HG03457 (cell line): ENCODE measurements around the gene RPS23.
"Not testable (repeated sequence)": the region's sequence is repeated elsewhere in the genome, so short reads cannot be mapped to it uniquely, and the experiment has no call there.

Experiments used
- ATAC-seq: cut with Tn5 transposase; IDR thresholded peaks from one replicate; pipeline ENCODE4 v1.9.1; 2021; ENCODE audit warnings: moderate number of reproducible peaks; ENCODE audit not compliant: unreplicated experiment

RPS23 gene

DNA sequence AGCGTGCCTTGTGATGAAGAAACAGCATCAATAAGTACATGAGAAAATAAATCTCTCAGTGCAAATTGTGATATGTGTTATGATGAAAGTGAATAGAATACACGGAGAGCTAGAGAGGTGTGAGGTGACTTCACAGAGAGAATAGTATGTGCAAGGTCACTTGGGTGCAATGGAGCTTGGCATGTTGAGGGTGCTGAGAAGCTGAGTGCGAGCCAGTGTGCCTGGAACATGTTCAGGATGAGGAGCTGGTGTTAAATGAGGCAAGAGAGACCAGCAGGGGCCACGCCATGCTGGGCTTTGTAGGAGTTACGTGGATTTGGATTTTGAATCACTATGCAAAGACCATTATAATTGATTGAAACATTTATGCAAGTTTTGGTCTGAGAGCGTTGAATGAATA is 12.8 kb upstream of the RPS23 start:
- ATAC-seq, result no peak

DNA sequence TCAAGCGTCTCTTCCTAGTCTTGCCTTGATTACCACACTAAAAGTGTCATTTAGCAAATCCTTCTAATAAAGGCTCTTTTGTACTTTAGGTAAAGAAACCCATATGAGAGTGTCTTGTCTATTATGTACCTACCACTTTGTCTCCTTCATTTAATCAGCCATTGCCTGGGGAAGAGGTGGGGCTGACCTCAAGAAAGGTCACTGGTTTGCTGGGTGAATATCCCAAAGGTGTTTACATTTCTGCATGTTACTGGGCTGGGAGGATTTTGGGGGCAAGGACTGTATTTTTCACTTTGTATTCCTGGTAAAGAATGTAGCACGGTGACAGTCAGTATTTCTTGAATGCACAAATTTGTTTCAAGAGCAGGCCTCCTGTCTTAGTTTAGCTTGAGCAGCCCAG is 11.9 kb upstream of the RPS23 start:
- ATAC-seq, result no peak

DNA sequence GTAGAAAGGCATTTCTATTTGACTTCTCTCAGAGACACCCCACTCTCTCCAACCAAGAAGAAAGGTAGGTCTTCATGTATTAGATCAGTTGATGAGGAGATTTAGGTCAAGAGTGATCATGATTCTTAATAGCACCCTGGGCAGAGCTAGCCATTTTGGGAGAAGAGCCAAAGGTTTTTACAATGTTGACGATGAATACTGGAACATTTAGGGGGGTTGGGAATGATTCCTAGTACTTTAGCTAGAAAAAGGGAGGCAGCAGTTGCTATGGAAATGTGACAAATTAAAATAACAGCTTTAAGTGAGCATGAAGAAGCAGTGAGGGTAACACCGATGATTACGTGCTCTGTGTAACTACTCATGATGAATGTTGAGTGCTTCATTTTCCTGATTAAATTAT is 9.5 kb upstream of the RPS23 start:
- no peak for ATAC-seq

DNA sequence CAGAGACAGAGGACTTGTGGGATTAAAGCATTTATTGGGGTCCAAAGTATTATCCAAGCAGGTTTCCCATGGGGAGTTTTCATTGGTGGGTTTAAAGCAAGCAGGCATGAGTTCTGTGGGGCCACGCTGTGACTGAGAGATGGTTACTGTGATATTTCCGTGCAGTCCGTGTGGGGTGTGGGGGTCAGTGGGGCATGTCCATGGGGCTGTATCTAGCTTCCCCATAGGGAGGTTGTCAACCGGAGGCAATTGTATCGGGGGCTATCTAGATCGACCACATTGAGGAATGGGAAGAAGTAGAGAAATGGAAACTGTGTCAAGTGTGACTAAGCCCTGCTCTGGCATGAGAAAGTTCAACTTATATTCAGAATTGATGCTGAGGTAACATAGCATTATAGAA is 7.1 kb upstream of the RPS23 start:
- no peak for ATAC-seq

DNA sequence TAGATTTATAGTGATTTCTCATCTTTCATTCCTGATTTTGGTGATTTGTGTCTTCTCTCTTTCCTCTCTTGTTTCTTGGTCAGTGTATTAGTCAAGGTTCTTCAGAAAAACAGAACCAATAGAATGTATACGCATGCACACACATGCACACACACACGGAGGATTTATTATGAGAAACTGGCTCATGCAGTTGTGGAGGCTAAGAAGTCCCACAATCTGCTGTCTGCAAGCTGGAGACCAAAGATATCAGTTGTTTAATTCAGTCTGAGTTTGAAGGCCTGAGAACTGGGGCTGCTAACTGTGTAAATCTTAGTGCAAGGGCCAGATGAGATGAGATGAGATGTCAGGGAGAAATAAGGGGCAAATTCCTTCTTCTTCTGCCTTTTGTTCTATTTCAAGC is 5.7 kb upstream of the RPS23 start:
- ATAC-seq, result no peak

DNA sequence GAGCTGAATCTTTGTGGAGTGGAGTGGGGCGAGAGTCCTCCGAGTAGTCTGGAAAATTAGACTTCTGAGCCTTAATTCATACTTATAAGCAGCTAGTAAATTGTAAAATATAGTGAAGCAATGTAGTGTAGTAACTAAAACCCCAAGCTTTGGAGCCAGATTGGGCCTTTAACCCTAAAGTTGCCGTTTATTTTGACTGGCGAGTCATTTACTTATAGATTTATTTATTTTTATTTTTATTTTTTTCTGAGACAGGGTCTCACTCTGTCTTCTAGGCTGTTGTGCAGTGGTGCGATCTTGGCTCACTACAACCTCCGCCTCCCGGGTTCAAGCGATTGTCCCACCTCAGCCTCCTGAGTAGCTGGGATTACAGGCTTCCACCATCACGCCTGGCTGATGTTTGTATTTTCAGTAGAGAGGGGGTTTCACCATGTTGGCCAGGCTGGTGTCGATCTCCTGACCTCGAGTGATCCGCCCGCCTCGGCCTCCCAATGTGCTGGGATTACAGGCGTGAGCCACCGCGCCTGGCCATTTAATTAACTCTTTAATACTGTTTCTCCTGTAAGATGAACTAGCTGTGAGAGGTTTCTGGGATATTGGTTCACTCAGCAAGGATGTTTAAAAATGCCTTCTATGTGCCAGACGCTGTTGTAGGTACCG is 687 bp upstream of the RPS23 start:
- no peak for ATAC-seq

DNA sequence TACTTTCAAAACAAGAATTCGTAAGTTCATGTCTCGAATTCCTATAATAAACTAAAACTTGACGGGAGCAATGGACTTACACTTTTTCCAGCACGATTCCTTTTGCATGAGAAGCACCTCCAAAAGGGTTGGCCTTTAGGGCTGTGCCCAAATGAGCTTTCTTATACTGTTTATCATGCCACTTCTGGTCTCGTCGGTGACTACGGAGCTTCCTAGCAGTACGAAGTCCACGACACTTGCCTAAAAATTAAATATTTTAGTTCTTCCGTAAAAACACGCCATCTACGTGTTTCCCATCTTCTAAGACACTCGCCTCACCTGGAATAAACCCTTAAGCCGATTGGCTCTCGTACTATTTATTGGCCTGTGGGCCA is 554 bp downstream of the RPS23 start:
- no peak for ATAC-seq

DNA sequence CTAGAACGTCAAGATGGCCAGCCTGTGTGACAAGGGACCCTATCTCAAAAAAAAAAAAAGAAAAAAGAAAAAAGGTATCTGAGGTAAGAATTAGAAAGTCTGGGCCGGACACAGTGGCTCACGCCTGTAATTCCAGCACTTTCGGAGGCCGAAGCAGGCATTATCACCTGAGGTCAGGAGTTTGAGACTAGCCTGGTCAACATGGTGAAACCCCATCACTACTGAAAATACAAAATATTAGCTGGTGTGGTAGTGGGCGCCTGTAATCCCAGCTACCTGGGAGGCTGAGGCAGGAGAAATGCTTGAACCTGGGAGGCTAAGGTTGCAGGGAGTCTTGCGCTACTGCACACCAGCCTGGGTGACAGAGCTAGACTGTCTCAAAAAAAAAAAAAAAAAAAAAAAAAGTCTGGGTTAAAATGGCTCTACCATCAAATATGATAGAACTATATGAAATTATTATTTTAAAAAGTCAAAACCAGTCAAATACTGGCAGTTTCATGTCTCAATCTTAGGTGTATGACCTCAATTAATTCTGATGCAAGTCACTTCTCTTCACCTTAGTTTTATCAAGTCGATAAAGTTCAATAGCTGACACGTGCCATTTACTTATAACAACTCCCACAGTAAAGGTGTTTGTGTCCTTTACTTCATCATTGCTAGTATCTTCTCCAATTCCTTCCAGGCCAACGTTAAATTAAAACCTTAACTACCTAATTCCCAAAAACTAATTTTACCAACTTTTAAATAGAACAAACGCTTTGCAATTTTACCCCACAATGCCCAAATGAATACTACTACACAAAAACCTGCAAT is 1.1 kb downstream of the RPS23 start:
- ATAC-seq, result no peak

DNA sequence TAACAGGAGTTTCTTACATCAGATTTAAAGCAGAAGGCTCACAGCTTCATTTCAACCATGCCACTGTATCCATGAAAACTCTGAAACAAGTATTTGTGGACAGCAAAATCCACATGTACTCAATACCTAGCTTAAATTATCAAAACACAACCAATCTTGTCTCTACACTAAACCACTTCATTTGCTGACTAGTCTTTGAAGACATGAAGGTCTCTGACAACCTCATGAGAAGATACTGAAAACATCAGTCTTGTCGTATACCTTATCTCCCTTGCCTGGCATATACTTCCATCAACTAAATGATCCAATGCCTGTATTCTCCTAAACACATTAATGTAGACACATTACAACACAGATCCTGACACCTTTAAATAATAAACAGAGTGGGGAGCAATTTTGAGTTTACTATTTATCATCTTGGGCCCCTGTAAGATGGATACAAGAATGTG is 2.9 kb downstream of the RPS23 start:
- no peak for ATAC-seq

DNA sequence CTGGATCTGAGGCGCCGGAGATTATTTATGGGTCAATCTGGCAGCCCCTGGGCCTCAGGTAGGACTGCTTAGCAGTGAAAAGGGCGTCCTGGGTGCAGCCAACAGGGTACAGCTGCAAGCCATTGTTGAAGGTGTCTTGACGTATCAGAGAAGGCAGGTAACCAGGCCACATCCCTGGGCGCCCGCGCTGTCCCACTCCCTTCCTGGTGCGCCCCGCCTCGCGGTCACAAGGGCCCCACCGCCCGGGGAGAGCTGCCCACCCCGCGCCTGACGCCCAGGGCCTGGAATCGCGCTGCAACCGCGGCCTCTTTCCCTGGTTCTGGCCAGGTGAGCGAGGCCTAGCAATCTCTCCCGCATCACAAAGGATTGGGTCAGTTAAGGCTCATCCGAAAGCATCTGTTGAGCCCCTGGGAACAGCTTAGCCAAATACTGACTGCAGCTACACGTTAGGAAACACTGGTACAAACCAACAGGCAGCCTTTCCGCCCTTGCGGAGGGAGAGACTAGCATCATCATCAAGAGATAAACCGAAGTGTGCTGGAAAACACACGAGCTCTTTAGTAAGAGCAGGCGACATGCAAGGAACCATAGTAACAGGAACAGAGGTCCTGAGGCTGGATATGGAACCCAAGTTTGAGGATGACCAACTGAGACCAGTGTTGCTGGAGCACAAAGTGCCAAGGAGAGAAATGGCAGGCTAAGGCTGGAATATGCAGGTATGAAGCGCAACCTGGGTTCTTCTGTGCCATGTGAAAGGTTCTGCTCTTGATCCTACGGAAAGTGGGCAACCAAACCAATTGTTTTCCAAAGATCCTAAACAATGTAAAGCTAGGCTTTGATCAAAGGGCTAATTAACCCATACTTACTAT is 3.6 kb downstream of the RPS23 start:
- ATAC-seq, result no peak

DNA sequence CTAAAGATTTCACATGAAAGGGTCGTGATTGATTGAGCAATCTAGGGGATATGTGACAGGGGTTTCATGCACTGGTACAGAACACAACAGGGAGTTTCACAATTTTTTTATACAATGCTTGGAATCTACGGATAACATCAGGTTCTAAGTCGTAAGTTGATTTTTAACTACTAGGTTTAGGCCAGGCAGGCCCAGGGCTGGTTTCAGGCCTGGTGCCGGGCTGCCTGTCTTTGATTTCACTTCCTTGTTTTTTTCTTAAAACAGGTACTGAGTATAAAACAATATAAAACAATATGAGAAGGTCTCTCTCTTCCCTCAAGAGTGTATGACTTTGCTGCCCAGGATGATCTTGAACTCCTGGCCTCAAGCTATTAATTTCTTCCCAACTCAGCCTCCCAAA is 4.7 kb downstream of the RPS23 start:
- not testable (repeated sequence) for ATAC-seq

DNA sequence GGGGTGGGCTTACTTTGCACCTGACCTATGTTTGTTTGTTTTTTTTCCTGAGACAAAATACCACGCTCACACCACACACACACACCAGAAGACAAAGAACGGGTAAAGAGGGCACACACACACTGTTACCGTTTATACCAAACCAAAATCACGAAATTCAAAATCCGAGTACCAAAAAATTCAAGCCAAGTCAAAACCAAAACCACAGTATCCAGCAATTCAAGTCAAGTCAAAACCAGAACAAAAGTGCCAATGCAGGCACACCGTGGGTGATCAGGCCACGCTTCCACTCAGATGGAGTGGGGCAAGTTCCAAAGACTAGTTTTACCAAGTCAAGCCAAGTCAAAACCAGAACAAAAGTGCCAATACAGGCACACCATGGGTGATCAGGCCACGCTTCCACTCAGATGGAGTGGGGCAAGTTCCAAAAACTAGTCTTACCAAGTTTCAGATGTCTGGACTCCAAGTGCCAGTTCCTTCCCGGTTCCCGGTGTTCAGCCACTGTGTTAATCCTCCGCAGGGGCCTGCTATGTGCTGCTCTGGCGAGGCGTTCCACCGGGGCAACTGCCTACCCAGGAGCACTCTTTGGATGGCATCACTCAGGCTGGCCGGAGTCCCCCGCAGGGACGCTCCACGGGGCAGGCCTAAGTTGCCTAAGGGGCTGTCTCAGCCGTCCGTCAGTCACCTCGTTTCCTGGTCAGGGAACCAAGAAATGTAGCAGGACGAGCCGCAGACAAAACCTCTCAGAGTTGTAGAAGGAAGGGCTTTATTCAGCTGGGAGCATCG is 5.4 kb downstream of the RPS23 start:
- not testable (repeated sequence) for ATAC-seq

DNA sequence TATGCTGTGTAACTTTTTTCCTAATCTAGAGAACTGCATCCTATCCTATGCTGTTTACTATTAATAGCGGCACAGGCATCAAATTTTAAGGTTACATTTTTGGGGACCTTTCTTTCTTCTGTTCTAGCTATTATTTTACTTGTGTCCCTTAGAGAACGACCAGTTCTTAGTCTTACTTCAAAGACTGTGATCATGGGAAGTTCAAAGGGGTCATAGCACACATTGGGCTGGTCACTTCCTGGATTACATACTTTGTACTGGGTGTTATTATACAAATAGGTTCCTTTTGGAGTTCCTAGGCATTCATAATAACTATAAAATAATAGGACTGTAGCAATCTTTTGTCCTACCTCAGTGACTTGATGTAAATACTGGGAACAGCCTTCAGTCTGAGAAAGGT is 8.8 kb downstream of the RPS23 start:
- ATAC-seq, result not testable (repeated sequence)

DNA sequence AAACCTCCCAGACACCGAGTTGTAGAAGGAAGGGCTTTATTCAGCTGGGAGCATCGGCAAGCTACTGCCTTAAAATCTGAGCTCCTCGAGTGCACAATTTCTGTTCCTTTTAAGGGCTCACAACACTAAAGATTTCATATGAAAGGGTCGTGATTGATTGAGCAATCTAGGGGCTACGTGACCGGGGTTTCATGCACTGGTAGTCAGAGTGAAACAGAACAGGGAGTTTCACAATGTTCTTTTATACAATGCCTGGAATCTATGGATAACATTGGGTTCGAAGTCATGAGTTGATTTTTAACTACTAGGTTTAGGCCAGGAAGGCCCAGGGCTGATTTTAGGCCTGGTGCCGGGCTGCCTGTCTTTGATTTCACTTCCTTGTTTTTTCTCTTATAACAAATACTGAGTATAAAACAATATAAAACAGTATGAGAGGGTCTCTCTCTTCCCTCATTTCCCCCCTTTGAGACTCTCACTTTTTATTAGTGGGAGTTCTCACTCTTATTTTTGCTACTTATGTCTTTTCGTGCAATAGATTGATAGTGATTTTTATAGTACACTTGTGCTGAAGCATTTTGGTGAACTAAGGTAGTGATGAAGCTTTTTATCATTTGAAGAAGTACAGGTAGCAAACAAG is 10.7 kb downstream of the RPS23 start:
- ATAC-seq, result not testable (repeated sequence)

DNA sequence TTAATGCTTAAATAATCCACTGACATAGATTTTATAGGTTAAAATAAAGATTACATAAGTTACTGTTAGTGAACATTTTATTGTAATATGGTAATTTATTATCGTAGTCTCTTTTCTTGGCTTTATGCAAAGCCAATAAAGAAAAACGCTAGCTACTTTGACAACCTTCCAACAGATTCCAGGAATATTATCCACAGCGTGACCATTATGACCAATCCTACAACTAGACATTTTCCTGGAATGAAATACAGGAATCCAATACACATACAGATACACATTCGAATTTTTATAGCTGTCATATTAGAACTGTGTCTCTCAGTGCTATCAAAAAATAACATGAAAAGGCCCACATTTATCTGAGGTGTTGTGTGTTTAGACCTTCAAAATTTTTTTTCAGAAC is 13.1 kb downstream of the RPS23 start:
- ATAC-seq, result no peak

DNA sequence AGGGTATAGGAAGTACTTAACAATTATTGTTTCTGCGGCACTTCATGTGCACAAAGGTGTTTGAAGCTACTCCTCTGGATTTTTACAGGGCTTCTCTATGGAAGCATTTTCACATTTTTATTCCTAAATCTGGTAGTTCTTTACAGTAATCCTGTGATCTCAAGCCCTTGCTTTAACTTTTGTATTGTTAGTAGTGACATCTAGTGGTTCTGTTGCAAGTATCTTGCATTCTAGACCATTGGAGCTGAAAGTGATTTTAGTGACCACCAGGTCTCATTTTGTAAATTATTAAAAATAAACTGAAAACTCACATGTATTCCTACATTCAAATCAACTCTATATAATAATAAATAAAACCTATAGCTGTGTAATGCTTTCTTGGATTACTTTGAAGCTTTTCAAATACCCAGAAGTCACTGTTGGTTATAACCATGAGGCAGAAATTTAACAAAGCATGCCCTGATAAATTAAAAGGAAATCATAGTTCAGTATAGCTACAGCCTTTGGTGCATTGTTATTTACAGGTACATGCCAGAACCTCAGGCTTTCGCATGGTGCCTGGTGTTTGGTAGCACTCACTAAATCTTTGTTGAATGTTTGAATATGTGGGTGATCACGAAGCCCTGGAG is 18.9 kb downstream of the RPS23 start:
- ATAC-seq, result no peak

DNA sequence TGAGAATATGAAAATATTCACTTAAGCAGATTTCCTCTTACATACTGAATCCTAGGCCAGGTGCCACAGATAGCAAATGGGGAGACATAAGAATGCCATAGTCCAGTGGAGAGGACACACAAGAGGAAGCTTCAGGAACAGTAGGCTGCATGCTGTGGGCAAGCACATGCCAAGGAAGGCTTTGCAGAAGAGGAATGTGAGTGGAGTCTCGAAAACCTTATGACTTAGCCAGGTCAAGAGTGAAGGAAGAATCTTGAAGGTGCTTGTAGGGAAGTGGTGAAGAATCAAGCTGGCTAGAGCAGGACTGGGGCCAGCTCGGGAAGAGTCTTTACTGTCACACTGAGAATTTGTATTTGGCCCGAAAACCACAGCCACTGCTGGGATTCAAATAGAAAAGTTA is 20.4 kb downstream of the RPS23 start:
- no peak for ATAC-seq

DNA sequence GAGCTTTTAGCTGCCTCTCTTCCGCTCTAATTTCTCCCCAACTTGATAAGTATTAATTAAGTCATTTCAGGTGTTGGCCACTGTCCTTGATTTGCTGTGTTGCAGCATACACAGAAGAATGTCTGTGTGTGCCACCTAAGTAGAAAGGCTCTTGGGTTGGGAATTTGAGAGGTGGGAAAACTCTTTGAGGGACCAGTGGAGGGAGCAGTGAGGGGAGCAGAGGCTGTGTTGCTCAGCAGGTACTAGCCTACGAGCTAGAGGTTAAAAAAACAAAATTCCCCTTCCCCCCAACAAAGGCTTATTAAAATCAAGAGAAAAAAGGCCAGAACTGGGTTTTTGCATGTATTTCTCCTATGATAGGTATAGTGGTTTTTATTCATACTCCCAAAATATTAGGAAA is 20.9 kb downstream of the RPS23 start:
- ATAC-seq, result no peak

DNA sequence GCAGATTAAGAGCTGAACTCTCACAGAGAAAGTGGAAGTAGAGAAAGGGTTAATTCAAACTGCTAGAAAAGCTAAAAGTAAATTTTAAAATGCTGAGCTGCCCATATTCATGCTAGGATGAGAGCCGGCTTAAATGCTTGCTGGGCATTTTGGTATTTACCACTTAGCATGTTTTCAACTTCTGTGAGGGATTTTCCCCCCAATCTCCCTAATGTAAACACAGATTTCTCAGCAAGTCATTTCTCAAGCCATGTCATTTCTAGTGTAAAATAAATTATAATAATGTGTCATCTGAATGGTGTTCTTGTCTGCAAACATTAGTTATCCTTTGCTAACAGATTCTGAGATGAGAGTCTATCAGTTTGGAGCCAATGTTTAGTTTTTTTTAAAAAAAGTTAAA is 22.3 kb downstream of the RPS23 start:
- no peak for ATAC-seq

DNA sequence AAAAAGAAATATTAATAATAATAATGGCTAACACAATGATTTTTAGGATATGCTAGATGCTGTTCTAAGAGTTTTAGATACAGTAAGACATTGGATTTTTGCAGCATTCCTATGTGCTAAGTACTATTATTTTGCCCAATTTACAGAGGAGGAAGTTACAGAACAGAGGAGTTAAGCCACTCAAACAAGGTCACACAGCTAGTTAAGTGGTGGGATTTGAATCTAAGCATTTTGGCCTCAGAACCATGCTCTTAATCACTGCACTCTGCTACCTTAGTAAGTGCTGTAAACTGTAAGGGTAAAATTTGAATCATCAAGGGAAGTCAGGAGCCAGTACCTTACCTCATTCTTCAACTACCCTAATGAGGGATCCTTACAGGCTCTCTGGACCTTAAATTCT is 25.4 kb downstream of the RPS23 start:
- ATAC-seq, result no peak
